GM23248 (cell line): ENCODE data around the gene DOK6. TPM values are rescaled to one million over a fixed set of nuclear protein-coding genes. Genes with fewer than 3 reads are reported as not detected.

Experiments used
- DNase-seq: peaks from one replicate; pipeline ENCODE4 v3.0.0-alpha.2; 2015
- H2AFZ ChIP-seq: fragments of 200-600 bp; sonication (generic); 2 replicates; pipeline ENCODE4 v1.6.1; 2016; ENCODE audit warnings: antibody characterized with exemption
- H3F3A ChIP-seq: fragments of 200-600 bp; sonication (generic); 2 replicates; pipeline ENCODE4 v1.6.1; 2016; ENCODE audit warnings: mild to moderate bottlenecking, antibody characterized with exemption, mixed run types; ENCODE audit not compliant: insufficient read depth
- H3K27ac ChIP-seq: fragments of 200-600 bp; sonication (generic); 2 replicates; pipeline ENCODE4 v1.5.1; 2016; ENCODE audit warnings: mild to moderate bottlenecking
- H3K27me3 ChIP-seq: fragments of 200-600 bp; sonication (generic); replicated peaks from 2 replicates; pipeline ENCODE4 v1.6.1; 2016; ENCODE audit warnings: mild to moderate bottlenecking; ENCODE audit not compliant: insufficient read depth
- H3K36me3 ChIP-seq: fragments of 200-600 bp; sonication (generic); 2 replicates; pipeline ENCODE4 v1.6.1; 2016; ENCODE audit warnings: low read depth, mild to moderate bottlenecking
- H3K4me1 ChIP-seq: fragments of 200-600 bp; sonication (generic); 2 replicates; pipeline ENCODE4 v1.6.1; 2016; ENCODE audit warnings: mild to moderate bottlenecking; ENCODE audit not compliant: insufficient read depth
- H3K4me2 ChIP-seq: fragments of 200-600 bp; sonication (generic); one replicate; pipeline ENCODE4 v1.6.1; 2016; ENCODE audit warnings: mild to moderate bottlenecking; ENCODE audit not compliant: unreplicated experiment
- H3K4me3 ChIP-seq: fragments of 200-600 bp; sonication (generic); 2 replicates; pipeline ENCODE4 v1.5.1; 2016; ENCODE audit warnings: mild to moderate bottlenecking
- H3K79me2 ChIP-seq: fragments of 200-600 bp; sonication (generic); 2 replicates; pipeline ENCODE4 v1.6.1; 2016; ENCODE audit warnings: mild to moderate bottlenecking; ENCODE audit not compliant: insufficient read depth
- H3K9ac ChIP-seq: fragments of 200-600 bp; sonication (generic); 2 replicates; pipeline ENCODE4 v1.6.1; 2016; ENCODE audit warnings: mild to moderate bottlenecking
- H3K9me2 ChIP-seq: fragments of 200-600 bp; sonication (generic); 2 replicates; pipeline ENCODE4 v1.6.1; 2016; ENCODE audit warnings: mixed run types, mild to moderate bottlenecking, moderate library complexity; ENCODE audit not compliant: insufficient read depth
- H3K9me3 ChIP-seq: fragments of 200-600 bp; sonication (generic); one replicate; pipeline ENCODE4 v1.6.1; 2017; ENCODE audit warnings: low read depth
- H4K20me1 ChIP-seq: fragments of 200-600 bp; sonication (generic); 2 replicates; pipeline ENCODE4 v1.6.0; 2016; ENCODE audit not compliant: insufficient read depth
- EZH2 ChIP-seq: fragments of 200-600 bp; sonication (generic); IDR thresholded peaks from 2 replicates; pipeline ENCODE4 v1.6.1; 2018; ENCODE audit warnings: antibody characterized with exemption, mild to moderate bottlenecking; ENCODE audit not compliant: insufficient read depth, poor library complexity, severe bottlenecking
- EZH2phosphoT487 ChIP-seq: fragments of 200-600 bp; sonication (generic); IDR thresholded peaks from 2 replicates; pipeline ENCODE4 v1.6.1; 2018; ENCODE audit warnings: antibody characterized with exemption, moderate library complexity, mild to moderate bottlenecking, low read depth; ENCODE audit not compliant: insufficient read depth
- WGBS, 2 experiments: methylation state at CpG; one replicate each; pipeline ENCODE4 v1.1.6; 2015 to 2017; ENCODE audit warnings: low lambda C conversion rate in 2 of 2, low coverage in 1 of 2; ENCODE audit errors: missing lambda C conversion rate in 2 of 2; 5-methylcytosine and 5-hydroxymethylcytosine counted together
- in situ Hi-C: fragments of 300-500 bp; cut with MboI; formaldehyde crosslinking; loops from 2 replicates; pipeline ENCODE4 v1.15.0; 2020
- polyA plus RNA-seq: library from polyadenylated mRNA; unstranded; fragments of >200 nt; fragmentation: Nextera tagmentation; extraction: Ambion mirVana; gene quantifications from 2 replicates; pipeline ENCODE4 v1.2.1, GENCODE V29; 2016
- total RNA-seq: library from RNA; depleted of rRNA; stranded (reverse); fragments of >200 nt; shearing (Covaris generic); gene quantifications from 2 replicates; pipeline ENCODE4 v1.2.3, GENCODE V29; 2014

DOK6 gene
- total and polyA plus RNA-seq, 2 experiments from 2014 or later = 1.1 to 5.2 TPM

DNA sequence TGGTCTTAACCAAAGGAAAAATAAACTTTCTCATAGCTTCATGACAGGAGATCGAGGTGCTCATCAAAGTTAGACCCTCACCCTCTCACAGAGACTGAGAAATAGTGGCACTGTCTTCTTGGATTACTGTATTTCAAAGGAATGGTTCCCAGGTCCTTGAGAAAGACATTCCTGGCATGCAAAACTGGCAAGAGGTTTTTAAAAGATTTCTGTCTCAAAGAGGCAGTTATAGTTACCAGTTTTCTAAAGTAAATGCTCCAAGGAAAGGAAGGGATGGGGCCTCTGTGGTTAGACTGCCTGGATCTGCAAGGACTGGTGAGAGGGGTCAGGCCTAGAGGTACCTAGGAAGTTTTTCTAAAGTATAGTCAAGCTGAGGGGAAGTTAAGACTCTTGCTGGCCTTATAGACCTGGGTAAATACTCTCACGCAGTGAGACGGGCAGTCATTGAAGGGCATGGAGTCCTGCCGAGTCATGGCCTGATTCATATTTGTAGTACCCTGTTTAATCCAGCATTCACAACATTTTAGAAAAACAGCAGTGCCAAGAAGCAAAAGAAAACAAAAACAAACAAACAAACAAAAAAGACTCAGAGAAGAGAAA lies 226.1 kb downstream of the DOK6 start:
- no peaks in the 10 kb centered on the region for H3K36me3 ChIP-seq
- H3K79me2 ChIP-seq = no peaks in the 10 kb centered on the region
- no peak overlapping the region for H3K9ac ChIP-seq
- no peaks in the 10 kb centered on the region for H3K9me3 ChIP-seq
- H2AFZ ChIP-seq = no peak overlapping the region
- no peak overlapping the region for H3K4me2 ChIP-seq
- no peaks in the 10 kb centered on the region for H4K20me1 ChIP-seq
- TF ChIP-seq EZH2 (no peak), EZH2phosphoT487 (no peak)
- no peak overlapping the region for H3K4me3 ChIP-seq
- peak; percentile 34 for DNase-seq
- H3F3A ChIP-seq = no peaks in the 10 kb centered on the region
- H3K9me2 ChIP-seq = no peaks in the 10 kb centered on the region
- no peaks in the 10 kb centered on the region for H3K27me3 ChIP-seq
- in situ Hi-C loops = no loop called here
- peak overlapping the region; percentile 14 for H3K27ac ChIP-seq
- WGBS, 2 experiments = 55 to 56% methylated on average over 4 of the region's 4 CpGs
- H3K4me1 ChIP-seq = no peaks in the 10 kb centered on the region

DNA sequence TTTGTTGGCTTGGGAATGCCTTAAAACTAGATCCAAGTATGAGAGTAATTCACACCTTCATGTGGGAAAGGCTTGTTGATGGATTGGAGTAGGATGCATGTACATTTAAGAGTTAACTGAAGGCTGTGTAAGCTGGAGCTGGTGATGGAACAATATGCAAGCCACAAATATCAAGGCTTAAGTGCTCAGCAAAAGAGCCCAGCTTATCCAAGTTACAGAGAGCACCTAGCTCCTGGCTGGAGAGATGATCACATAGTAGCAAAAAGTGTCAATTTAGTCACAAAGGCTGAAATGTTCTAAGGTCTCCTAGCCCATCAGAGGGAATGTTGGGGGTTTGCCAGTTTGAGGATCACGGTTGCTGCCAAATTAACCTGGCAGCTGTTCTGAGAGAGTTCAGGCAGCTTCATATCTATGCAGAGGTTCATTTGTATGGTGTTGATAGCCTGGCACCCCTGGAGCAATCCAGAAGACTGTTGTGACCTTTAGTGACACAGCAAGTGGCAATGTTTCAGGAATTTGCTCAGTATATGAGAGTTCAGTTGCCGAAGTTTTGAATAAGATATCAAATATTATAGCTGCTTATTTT lies 228.2 kb downstream of the DOK6 start:
- DNase-seq = no peak
- H3K4me1 ChIP-seq = no peaks in the 10 kb centered on the region
- no peaks in the 10 kb centered on the region for H4K20me1 ChIP-seq
- H3K79me2 ChIP-seq = no peaks in the 10 kb centered on the region
- H3K27me3 ChIP-seq = no peaks in the 10 kb centered on the region
- no peaks in the 10 kb centered on the region for H3F3A ChIP-seq
- no peak overlapping the region for H3K4me3 ChIP-seq
- 89 to 90% methylated on average over 2 of the region's 2 CpGs for WGBS, 2 experiments
- no peak overlapping the region for H3K27ac ChIP-seq
- TF ChIP-seq EZH2phosphoT487 (no peak), EZH2 (no peak)
- H3K9ac ChIP-seq = no peak overlapping the region
- H3K9me2 ChIP-seq = no peaks in the 10 kb centered on the region
- no peak overlapping the region for H2AFZ ChIP-seq
- in situ Hi-C loops = no loop called here
- H3K4me2 ChIP-seq = no peak overlapping the region
- no peaks in the 10 kb centered on the region for H3K36me3 ChIP-seq
- no peaks in the 10 kb centered on the region for H3K9me3 ChIP-seq

DNA sequence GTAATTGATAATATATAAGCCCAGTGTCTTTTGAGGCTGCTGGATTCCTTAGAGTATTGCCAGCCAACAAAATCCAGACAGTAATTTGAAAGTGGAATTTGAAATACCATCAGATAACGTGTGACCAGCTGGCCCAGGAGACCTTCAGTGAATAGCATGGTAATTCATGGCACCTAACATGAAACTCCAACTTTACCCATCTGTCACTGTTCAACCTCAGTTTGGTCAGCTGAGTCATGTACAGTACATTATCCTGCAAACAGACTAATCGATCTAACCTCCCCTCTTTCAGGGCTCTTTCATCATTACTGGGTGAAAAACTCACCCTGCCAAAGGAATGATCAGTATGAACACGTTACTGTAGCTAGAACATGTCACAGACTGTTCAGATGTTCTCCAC lies 230.6 kb downstream of the DOK6 start:
- H2AFZ ChIP-seq = no peak overlapping the region
- H3K27me3 ChIP-seq = no peaks in the 10 kb centered on the region
- H3K27ac ChIP-seq = no peak overlapping the region
- no peaks in the 10 kb centered on the region for H3K36me3 ChIP-seq
- no peaks in the 10 kb centered on the region for H3K79me2 ChIP-seq
- no peaks in the 10 kb centered on the region for H4K20me1 ChIP-seq
- H3F3A ChIP-seq = no peaks in the 10 kb centered on the region
- no peak for DNase-seq
- in situ Hi-C loops = no loop called here
- WGBS, 2 experiments = 87 to 89% methylated on average over 3 of the region's 3 CpGs
- no peak overlapping the region for H3K9ac ChIP-seq
- no peak for TF ChIP-seq EZH2
- no peaks in the 10 kb centered on the region for H3K9me3 ChIP-seq
- no peak overlapping the region for H3K4me3 ChIP-seq
- no peaks in the 10 kb centered on the region for H3K9me2 ChIP-seq
- H3K4me1 ChIP-seq = no peaks in the 10 kb centered on the region
- H3K4me2 ChIP-seq = no peak overlapping the region

DNA sequence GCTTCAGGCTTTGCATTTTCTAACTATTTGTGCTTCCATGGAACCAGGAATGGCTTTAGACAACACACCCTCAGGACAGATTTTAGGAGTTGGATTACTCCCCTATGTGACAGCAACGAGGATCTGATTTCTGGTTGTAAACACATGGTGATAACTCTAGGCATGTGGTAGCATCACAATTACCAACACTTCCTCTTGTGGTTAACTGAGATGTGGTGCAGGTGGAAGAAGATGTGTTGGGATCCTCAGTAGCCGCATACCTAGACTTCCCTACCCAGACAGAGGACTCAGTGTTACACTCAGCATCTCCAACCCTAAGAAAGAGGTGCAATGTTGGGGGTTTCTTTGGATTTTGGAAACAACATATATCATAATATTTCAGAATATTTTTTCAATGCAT lies 234.8 kb downstream of the DOK6 start:
- no peak for DNase-seq
- Histone ChIP-seq H3K9ac (no peak overlapping the region), H3K27me3 (no peaks in the 10 kb centered on the region), H3K4me1 (no peaks in the 10 kb centered on the region), H3K36me3 (no peaks in the 10 kb centered on the region), H4K20me1 (no peaks in the 10 kb centered on the region), H3K27ac (no peak overlapping the region), H3K9me3 (no peaks in the 10 kb centered on the region), H2AFZ (no peak overlapping the region), H3K9me2 (no peaks in the 10 kb centered on the region), H3K79me2 (no peaks in the 10 kb centered on the region), H3K4me3 (no peak overlapping the region), H3F3A (no peaks in the 10 kb centered on the region), H3K4me2 (no peak overlapping the region)
- 93% methylated on average over 2 of the region's 2 CpGs for WGBS, 2 experiments
- in situ Hi-C loops = no loop called here
- no peak for TF ChIP-seq EZH2
- TF ChIP-seq EZH2phosphoT487 = no peak
